Measurements from ENCODE around the gene BAIAP2. TPM values are rescaled to one million over a fixed set of nuclear protein-coding genes. Genes with fewer than 3 reads are reported as not detected.

The BAIAP2 gene
- polyA plus RNA-seq, 1 donor from 2014 or later = 17.5 TPM

DNA sequence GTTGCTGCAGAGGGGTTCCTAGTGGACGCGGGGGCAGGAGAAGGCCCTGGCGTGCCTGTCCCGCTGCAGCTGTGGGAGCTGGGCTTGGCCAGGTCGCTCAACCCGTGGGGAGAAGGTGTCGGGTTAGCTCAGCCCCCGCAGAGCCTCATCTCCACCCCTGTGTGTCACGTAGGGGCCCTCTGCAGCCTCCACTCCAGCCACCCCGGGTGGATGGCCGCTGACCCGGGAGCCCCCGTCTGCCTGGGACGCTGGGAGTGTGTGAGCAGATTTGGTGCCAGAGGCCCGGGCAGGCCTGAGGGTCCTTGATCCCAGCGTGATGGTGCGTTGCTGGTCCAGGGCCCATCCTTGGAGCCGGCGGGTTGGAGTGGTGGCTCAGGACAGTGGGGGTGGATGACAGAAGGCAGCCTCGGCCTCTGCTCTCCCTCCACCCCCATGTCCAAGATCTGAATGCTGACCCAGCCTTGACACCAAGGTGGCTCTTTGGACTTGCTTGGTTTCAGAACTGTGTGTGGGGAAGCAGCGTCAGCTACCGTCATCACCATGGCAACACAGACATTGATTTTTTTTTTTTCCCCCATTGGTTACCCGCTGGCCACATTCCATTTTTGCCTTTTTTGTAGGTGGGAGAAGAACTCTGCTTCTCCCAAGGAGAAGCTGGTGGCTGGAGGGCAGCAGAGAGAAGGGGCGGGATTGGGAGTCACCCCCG lies 35.7 kb downstream of the BAIAP2 start:
- H4K20me1 ChIP-seq (ENCODE audit: insufficient read depth) = no peaks in the 10 kb centered on the region
- H2AFZ ChIP-seq (ENCODE audit: low read depth, low read length) = no peak overlapping the region
- TF ChIP-seq EP300 (conservative IDR thresholded peaks at IDR 0.05; ENCODE audit: poor library complexity, severe bottlenecking) = no peak
- TF ChIP-seq TAF1 (IDR thresholded peaks at IDR 0.05; ENCODE audit: low read depth) = no peak
- no peak for TF ChIP-seq SMC3 (conservative IDR thresholded peaks at IDR 0.05; ENCODE audit: poor library complexity)
- no peak for TF ChIP-seq POLR2AphosphoS5 (IDR thresholded peaks at IDR 0.05)
- no peak for TF ChIP-seq EZH2 (IDR thresholded peaks at IDR 0.05; ENCODE audit: borderline replicate concordance, insufficient read depth, low read length, poor library complexity, severe bottlenecking)
- no peak for TF ChIP-seq MXI1 (conservative IDR thresholded peaks at IDR 0.05; ENCODE audit: poor library complexity, severe bottlenecking)
- no peak for TF ChIP-seq REST (IDR thresholded peaks at IDR 0.05; ENCODE audit: borderline replicate concordance)
- H3K36me3 ChIP-seq (ENCODE audit: insufficient read depth, low read length) = no peaks in the 10 kb centered on the region
- H3K79me2 ChIP-seq (replicated peaks; ENCODE audit: insufficient read depth, low read length) = peaks cover 1% of the 10 kb centered on the region
- no peak overlapping the region for H3K9ac ChIP-seq (ENCODE audit: low read length)
- no peak overlapping the region for H3K4me2 ChIP-seq (ENCODE audit: low read length)
- no peaks in the 10 kb centered on the region for H3K27me3 ChIP-seq (ENCODE audit: insufficient read depth, low read depth, low read length)
- no peaks in the 10 kb centered on the region for H3K9me3 ChIP-seq (ENCODE audit: low read length)
- H3K27ac ChIP-seq (ENCODE audit: low read length) = no peak overlapping the region
- H3K9me2 ChIP-seq (ENCODE audit: insufficient read depth, low read length) = no peaks in the 10 kb centered on the region
- H3K4me3 ChIP-seq (ENCODE audit: low read length) = no peak overlapping the region
- no peaks in the 10 kb centered on the region for H3F3A ChIP-seq (ENCODE audit: insufficient read depth, low read length, poor library complexity, severe bottlenecking)

DNA sequence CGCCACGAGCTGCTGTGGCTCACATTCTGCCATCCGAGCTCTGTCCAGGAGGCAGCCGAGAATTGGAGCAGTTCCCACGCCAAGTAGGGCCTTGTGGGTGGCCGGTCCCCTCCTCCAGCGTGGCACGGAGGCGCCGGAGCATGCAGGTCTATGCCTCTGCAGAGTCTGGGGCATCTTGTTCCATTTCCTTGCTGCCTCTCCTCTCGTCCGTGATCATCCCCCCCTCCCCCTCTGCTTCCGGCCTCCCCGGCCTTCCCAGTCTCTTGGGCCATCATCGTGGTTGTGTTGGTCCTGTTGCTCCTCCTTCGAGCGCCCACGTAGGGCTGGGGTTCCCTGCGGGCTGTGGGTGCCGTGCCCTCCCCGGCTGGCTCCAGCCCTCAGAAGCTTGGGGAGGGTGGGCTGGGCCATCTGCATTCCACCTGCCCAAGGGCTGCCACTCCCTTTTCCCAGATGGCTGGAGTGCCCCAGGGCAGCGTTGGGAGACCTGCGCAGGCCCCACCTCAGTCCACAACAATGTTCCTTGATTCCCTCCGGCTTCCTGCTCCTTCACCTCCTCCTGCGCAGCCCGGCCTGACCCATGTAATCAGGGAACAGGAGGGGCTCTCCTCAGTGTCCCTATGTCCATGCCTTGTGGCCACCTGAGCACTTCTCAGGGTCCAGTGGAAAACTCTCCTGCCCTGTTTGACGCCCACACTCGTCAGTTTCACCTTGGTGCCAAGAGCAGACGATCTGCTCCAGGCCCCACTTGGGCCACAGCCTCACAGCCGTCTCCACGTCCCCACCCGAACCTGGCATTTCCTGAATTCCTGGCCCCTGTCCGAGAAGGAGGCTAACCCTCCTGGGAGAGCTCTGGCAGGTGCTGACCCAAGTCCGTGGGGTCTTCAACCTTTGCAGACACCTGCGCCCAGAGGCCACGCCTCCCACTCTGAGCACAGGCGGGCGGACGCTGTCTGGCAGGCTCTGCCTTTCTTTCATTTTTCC lies 37.1 kb downstream of the BAIAP2 start:
- Histone ChIP-seq H3K9me3 (ENCODE audit: low read length) (no peaks in the 10 kb centered on the region), H3K4me3 (ENCODE audit: low read length) (no peak overlapping the region), H3F3A (ENCODE audit: insufficient read depth, low read length, poor library complexity, severe bottlenecking) (no peaks in the 10 kb centered on the region), H3K4me2 (ENCODE audit: low read length) (no peak overlapping the region), H3K36me3 (ENCODE audit: insufficient read depth, low read length) (no peaks in the 10 kb centered on the region), H3K9ac (ENCODE audit: low read length) (no peak overlapping the region), H3K27ac (ENCODE audit: low read length) (no peak overlapping the region), H3K9me2 (ENCODE audit: insufficient read depth, low read length) (no peaks in the 10 kb centered on the region), H4K20me1 (ENCODE audit: insufficient read depth) (no peaks in the 10 kb centered on the region), H2AFZ (ENCODE audit: low read depth, low read length) (no peak overlapping the region), H3K27me3 (ENCODE audit: insufficient read depth, low read depth, low read length) (no peaks in the 10 kb centered on the region), H3K79me2 (replicated peaks; ENCODE audit: insufficient read depth, low read length) (no peaks in the 10 kb centered on the region)
- no peak for TF ChIP-seq TAF1 (IDR thresholded peaks at IDR 0.05; ENCODE audit: low read depth)
- TF ChIP-seq RAD21 (conservative IDR thresholded peaks at IDR 0.05) = no peak
- no peak for TF ChIP-seq REST (IDR thresholded peaks at IDR 0.05; ENCODE audit: borderline replicate concordance)
- TF ChIP-seq SMC3 (conservative IDR thresholded peaks at IDR 0.05; ENCODE audit: poor library complexity) = no peak
- no peak for TF ChIP-seq POLR2AphosphoS5 (IDR thresholded peaks at IDR 0.05)
- TF ChIP-seq EP300 (conservative IDR thresholded peaks at IDR 0.05; ENCODE audit: poor library complexity, severe bottlenecking) = no peak
- TF ChIP-seq, protein P1, sequence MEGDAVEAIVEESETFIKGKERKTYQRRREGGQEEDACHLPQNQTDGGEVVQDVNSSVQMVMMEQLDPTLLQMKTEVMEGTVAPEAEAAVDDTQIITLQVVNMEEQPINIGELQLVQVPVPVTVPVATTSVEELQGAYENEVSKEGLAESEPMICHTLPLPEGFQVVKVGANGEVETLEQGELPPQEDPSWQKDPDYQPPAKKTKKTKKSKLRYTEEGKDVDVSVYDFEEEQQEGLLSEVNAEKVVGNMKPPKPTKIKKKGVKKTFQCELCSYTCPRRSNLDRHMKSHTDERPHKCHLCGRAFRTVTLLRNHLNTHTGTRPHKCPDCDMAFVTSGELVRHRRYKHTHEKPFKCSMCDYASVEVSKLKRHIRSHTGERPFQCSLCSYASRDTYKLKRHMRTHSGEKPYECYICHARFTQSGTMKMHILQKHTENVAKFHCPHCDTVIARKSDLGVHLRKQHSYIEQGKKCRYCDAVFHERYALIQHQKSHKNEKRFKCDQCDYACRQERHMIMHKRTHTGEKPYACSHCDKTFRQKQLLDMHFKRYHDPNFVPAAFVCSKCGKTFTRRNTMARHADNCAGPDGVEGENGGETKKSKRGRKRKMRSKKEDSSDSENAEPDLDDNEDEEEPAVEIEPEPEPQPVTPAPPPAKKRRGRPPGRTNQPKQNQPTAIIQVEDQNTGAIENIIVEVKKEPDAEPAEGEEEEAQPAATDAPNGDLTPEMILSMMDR (IDR thresholded peaks at IDR 0.05; ENCODE audit: poor library complexity, severe bottlenecking) = no peak
- TF ChIP-seq EZH2 (IDR thresholded peaks at IDR 0.05; ENCODE audit: borderline replicate concordance, insufficient read depth, low read length, poor library complexity, severe bottlenecking) = no peak
- TF ChIP-seq MXI1 (conservative IDR thresholded peaks at IDR 0.05; ENCODE audit: poor library complexity, severe bottlenecking) = no peak
